ENCODE data around the gene JAKMIP2.
A peak's percentile ranks its signal among the peaks of the same experiment; 100 is the strongest.
"Not testable (repeated sequence)": the region's sequence is repeated elsewhere in the genome, so short reads cannot be mapped to it uniquely, and the experiment has no call there.

The JAKMIP2 gene

GRCh38 chr5:147648597-147648996 is 133.9 kb downstream of the JAKMIP2 start:
- no peak for DNase-seq (ENCODE audit: low read depth)

GRCh38 chr5:147645197-147645596 is 137.3 kb downstream of the JAKMIP2 start:
- DNase-seq (ENCODE audit: low read depth): no peak

GRCh38 chr5:147644460-147644859 is 138.1 kb downstream of the JAKMIP2 start:
- no peak for DNase-seq (ENCODE audit: low read depth)

GRCh38 chr5:147643142-147643541 is 139.4 kb downstream of the JAKMIP2 start:
- no peak for DNase-seq (ENCODE audit: low read depth)

- no peak for DNase-seq (ENCODE audit: low read depth)
Measured at GRCh38 chr5:147642666-147643065, 139.9 kb downstream of the JAKMIP2 start.

GRCh38 chr5:147639321-147639720 is 143.2 kb downstream of the JAKMIP2 start:
- DNase-seq (ENCODE audit: low read depth): no peak

- DNase-seq (ENCODE audit: low read depth): no peak
Measured at GRCh38 chr5:147636729-147636984, 145.9 kb downstream of the JAKMIP2 start.

- no peak for DNase-seq (ENCODE audit: low read depth)
Measured at GRCh38 chr5:147635882-147636728, 146.4 kb downstream of the JAKMIP2 start.

GRCh38 chr5:147635439-147635838 is 147.1 kb downstream of the JAKMIP2 start:
- DNase-seq (ENCODE audit: low read depth): not testable (repeated sequence)

- DNase-seq (ENCODE audit: low read depth): no peak
Measured at GRCh38 chr5:147633173-147633572, 149.4 kb downstream of the JAKMIP2 start.

- DNase-seq (ENCODE audit: low read depth): no peak
Measured at GRCh38 chr5:147631428-147632003, 151.0 kb downstream of the JAKMIP2 start.

GRCh38 chr5:147629196-147629595 is 153.3 kb downstream of the JAKMIP2 start:
- no peak for DNase-seq (ENCODE audit: low read depth)

GRCh38 chr5:147628058-147628895 is 154.3 kb downstream of the JAKMIP2 start:
- peak; percentile 3 for DNase-seq (ENCODE audit: low read depth)

GRCh38 chr5:147626464-147626863 is 156.1 kb downstream of the JAKMIP2 start:
- DNase-seq (ENCODE audit: low read depth): no peak

GRCh38 chr5:147621016-147621415 is 161.5 kb downstream of the JAKMIP2 start:
- no peak for DNase-seq (ENCODE audit: low read depth)

- DNase-seq (ENCODE audit: low read depth): no peak
Measured at GRCh38 chr5:147619281-147619878, 163.1 kb downstream of the JAKMIP2 start.

GRCh38 chr5:147617711-147618350 is 164.7 kb downstream of the JAKMIP2 start:
- no peak for DNase-seq (ENCODE audit: low read depth)

- DNase-seq (ENCODE audit: low read depth): no peak
Measured at GRCh38 chr5:147617191-147617606, 165.3 kb downstream of the JAKMIP2 start.

GRCh38 chr5:147616421-147616820 is 166.1 kb downstream of the JAKMIP2 start:
- no peak for DNase-seq (ENCODE audit: low read depth)

GRCh38 chr5:147613359-147613758 is 169.2 kb downstream of the JAKMIP2 start:
- no peak for DNase-seq (ENCODE audit: low read depth)

- DNase-seq (ENCODE audit: low read depth): no peak
Measured at GRCh38 chr5:147611483-147611882, 171.0 kb downstream of the JAKMIP2 start.

- no peak for DNase-seq (ENCODE audit: low read depth)
Measured at GRCh38 chr5:147610798-147611197, 171.7 kb downstream of the JAKMIP2 start.
